Loucy (cell line): ENCODE results near the gene SLC16A5.

Source experiments
- EZH2phosphoT487 ChIP-seq: fragments of 200-600 bp; IDR thresholded peaks from 2 replicates; pipeline ENCODE4 v1.6.1; 2018; ENCODE audit warnings: antibody characterized with exemption, mild to moderate bottlenecking, moderate library complexity, borderline replicate concordance
- TF ChIP-seq, protein P1 (sequence below): fragments of 200-600 bp; sonication (generic); conservative IDR thresholded peaks from 2 replicates; pipeline ENCODE4 v1.5.1; 2014; ENCODE audit warnings: mild to moderate bottlenecking, antibody characterized with exemption, low read length

DNA sequence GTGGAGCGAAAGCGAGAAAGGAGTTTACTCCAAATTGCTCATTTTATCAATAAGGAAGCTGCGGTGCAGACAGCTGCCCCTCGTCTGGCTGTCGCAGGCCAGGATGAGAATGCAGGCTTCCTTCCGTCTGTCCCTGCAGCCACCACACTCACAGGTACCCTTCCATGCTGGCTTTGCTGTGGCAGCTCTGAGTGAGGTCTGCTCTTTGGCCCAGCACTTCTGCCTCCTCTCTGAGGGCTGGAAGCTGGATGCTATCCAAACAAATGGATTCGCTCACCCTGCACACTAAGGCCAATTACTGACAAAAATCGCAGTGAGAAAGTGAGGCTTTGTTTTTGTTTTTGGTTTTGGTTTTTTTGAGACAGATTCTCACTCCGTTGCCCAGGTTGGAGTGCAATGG, 29.0 kb downstream of the SLC16A5 start:
- TF ChIP-seq, protein P1, sequence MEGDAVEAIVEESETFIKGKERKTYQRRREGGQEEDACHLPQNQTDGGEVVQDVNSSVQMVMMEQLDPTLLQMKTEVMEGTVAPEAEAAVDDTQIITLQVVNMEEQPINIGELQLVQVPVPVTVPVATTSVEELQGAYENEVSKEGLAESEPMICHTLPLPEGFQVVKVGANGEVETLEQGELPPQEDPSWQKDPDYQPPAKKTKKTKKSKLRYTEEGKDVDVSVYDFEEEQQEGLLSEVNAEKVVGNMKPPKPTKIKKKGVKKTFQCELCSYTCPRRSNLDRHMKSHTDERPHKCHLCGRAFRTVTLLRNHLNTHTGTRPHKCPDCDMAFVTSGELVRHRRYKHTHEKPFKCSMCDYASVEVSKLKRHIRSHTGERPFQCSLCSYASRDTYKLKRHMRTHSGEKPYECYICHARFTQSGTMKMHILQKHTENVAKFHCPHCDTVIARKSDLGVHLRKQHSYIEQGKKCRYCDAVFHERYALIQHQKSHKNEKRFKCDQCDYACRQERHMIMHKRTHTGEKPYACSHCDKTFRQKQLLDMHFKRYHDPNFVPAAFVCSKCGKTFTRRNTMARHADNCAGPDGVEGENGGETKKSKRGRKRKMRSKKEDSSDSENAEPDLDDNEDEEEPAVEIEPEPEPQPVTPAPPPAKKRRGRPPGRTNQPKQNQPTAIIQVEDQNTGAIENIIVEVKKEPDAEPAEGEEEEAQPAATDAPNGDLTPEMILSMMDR, result no peak
- TF ChIP-seq EZH2phosphoT487, result no peak
